Mesenchymal stem cell (in vitro differentiated cells and primary cell): ENCODE measurements around the gene HOXA13.

ENCODE experiments used
- DNase-seq: peaks from one replicate; pipeline ENCODE4 v3.0.0-alpha.2; 2013
- H2AFZ ChIP-seq: one replicate; pipeline ENCODE4 v1.6.1; 2013; ENCODE audit warnings: low read depth, mild to moderate bottlenecking, control low read depth, inconsistent platforms, low read length, moderate library complexity
- H2AK5ac ChIP-seq: 2 replicates; pipeline ENCODE4 v1.6.1; 2013; ENCODE audit warnings: low read length, moderate library complexity, mild to moderate bottlenecking, inconsistent platforms; ENCODE audit not compliant: severe bottlenecking
- H2BK120ac ChIP-seq: one replicate; pipeline ENCODE4 v1.6.1; 2013; ENCODE audit warnings: low read depth, mild to moderate bottlenecking, inconsistent platforms, low read length, moderate library complexity
- H2BK12ac ChIP-seq, 2 experiments: one replicate each; pipeline ENCODE4 v1.6.1; 2013; ENCODE audit warnings: inconsistent platforms in 2 of 2, low read length in 2 of 2, mild to moderate bottlenecking in 2 of 2, moderate library complexity in 2 of 2, control low read depth in 1 of 2
- H2BK15ac ChIP-seq: one replicate; pipeline ENCODE4 v1.6.1; 2013; ENCODE audit warnings: mild to moderate bottlenecking, low read depth, inconsistent platforms; ENCODE audit not compliant: poor library complexity, severe bottlenecking
- H2BK5ac ChIP-seq: 2 replicates; pipeline ENCODE4 v1.6.1; 2013; ENCODE audit warnings: low read depth, mild to moderate bottlenecking, low read length, control low read depth, inconsistent platforms; ENCODE audit not compliant: poor library complexity, severe bottlenecking
- H3K14ac ChIP-seq, 2 experiments: one replicate each; pipeline ENCODE4 v1.6.1; 2013; ENCODE audit warnings: inconsistent platforms in 2 of 2, low read length in 2 of 2, control low read depth in 1 of 2, mild to moderate bottlenecking in 1 of 2, moderate library complexity in 1 of 2
- H3K18ac ChIP-seq, 2 experiments: one replicate each; pipeline ENCODE4 v1.6.1; 2013; ENCODE audit warnings: inconsistent platforms in 2 of 2, low read length in 2 of 2, control low read depth in 1 of 2, low read depth in 1 of 2, mild to moderate bottlenecking in 1 of 2
- H3K23ac ChIP-seq, 2 experiments: one replicate each; pipeline ENCODE4 v1.6.1; 2013; ENCODE audit warnings: inconsistent platforms in 2 of 2, low read length in 2 of 2, mild to moderate bottlenecking in 2 of 2, moderate library complexity in 2 of 2, control low read depth in 1 of 2
- H3K27ac ChIP-seq: 2 replicates; pipeline ENCODE4 v1.5.1; 2013; ENCODE audit warnings: mild to moderate bottlenecking, moderate library complexity, low read length, control low read depth, inconsistent platforms; ENCODE audit not compliant: poor library complexity, severe bottlenecking
- H3K27me3 ChIP-seq, 2 experiments: 2 replicates each; pipeline versions ENCODE4 v1.6.1 to v1.7.0; 2013; ENCODE audit warnings: low read length in 2 of 2, mild to moderate bottlenecking in 2 of 2, moderate library complexity in 2 of 2, control low read depth in 1 of 2, inconsistent platforms in 1 of 2; ENCODE audit not compliant: control insufficient read depth in 1 of 2, insufficient read depth in 1 of 2
- H3K36me3 ChIP-seq, 2 experiments: 2 replicates each; pipeline versions ENCODE4 v1.6.1 to v1.7.0; 2013; ENCODE audit warnings: low read length in 2 of 2, control low read depth in 1 of 2, inconsistent platforms in 1 of 2, low read depth in 1 of 2, mild to moderate bottlenecking in 1 of 2; ENCODE audit not compliant: insufficient read depth in 2 of 2, control insufficient read depth in 1 of 2
- H3K4ac ChIP-seq, 2 experiments: one replicate each; pipeline ENCODE4 v1.6.1; 2013; ENCODE audit warnings: inconsistent platforms in 2 of 2, low read length in 2 of 2, mild to moderate bottlenecking in 2 of 2, moderate library complexity in 2 of 2, control low read depth in 1 of 2, low read depth in 1 of 2
- H3K4me1 ChIP-seq: 2 replicates; pipeline ENCODE4 v1.6.1; 2013; ENCODE audit warnings: low read depth, low read length, control low read depth; ENCODE audit not compliant: control insufficient read depth, insufficient read depth
- H3K4me2 ChIP-seq: 2 replicates; pipeline ENCODE4 v1.6.1; 2013; ENCODE audit warnings: low read length, mild to moderate bottlenecking, inconsistent platforms; ENCODE audit not compliant: poor library complexity, severe bottlenecking
- H3K4me3 ChIP-seq, 2 experiments: 2 replicates each; pipeline versions ENCODE4 v1.5.1 to v1.7.0; 2013; ENCODE audit warnings: low read length in 2 of 2, mild to moderate bottlenecking in 2 of 2, control low read depth in 1 of 2, low read depth in 1 of 2; ENCODE audit not compliant: insufficient read depth in 1 of 2
- H3K79me1 ChIP-seq: replicated peaks from 2 replicates; pipeline ENCODE4 v1.6.1; 2013; ENCODE audit warnings: mild to moderate bottlenecking, control low read depth, low read length, inconsistent platforms; ENCODE audit not compliant: poor library complexity, severe bottlenecking
- H3K9ac ChIP-seq: 2 replicates; pipeline ENCODE4 v1.7.0; 2013; ENCODE audit warnings: mild to moderate bottlenecking, low read length, moderate library complexity
- H3K9me3 ChIP-seq: 2 replicates; pipeline ENCODE4 v1.7.0; 2013; ENCODE audit warnings: mild to moderate bottlenecking, low read length; ENCODE audit not compliant: control insufficient read depth
- H4K8ac ChIP-seq: one replicate; pipeline ENCODE4 v1.6.1; 2013; ENCODE audit warnings: inconsistent platforms, mild to moderate bottlenecking, low read length, moderate library complexity
- H4K91ac ChIP-seq: one replicate; pipeline ENCODE4 v1.6.1; 2013; ENCODE audit warnings: mild to moderate bottlenecking, low read length, inconsistent platforms
- WGBS: methylation state at CpG from one replicate; pipeline ENCODE4 v1.1.7; 2013; ENCODE audit warnings: mixed read lengths; 5-methylcytosine and 5-hydroxymethylcytosine counted together

HOXA13 gene

GRCh38 chr7:27242555-27243339 is 42.9 kb upstream of the HOXA13 start, which contains the start of gene EVX1:
TSS of gene EVX1 (plus strand) at chr7:27242802. CDS start at chr7:27243031, 229 bp downstream.
- Histone ChIP-seq H4K91ac (no peak within 1 kb of the TSS), H2AK5ac (no peak within 1 kb of the TSS), H2AFZ (no peak within 1 kb of the TSS), H2BK15ac (no peak within 1 kb of the TSS), H2BK12ac (no peak within 1 kb of the TSS), H2BK5ac (no peak within 1 kb of the TSS), H3K4ac (no peak within 1 kb of the TSS), H3K36me3 (no peaks in the 10 kb centered on the region), H2BK120ac (no peak within 1 kb of the TSS), H3K18ac (no peak within 1 kb of the TSS), H3K9ac (no peak within 1 kb of the TSS), H3K4me3 (peak within 1 kb of the TSS in 1 of 2 experiments; percentile 72), H4K8ac (no peak within 1 kb of the TSS), H3K27me3 (peaks cover 89 to 95% of the 10 kb centered on the region in 2 experiments), H3K27ac (no peak within 1 kb of the TSS), H3K4me2 (peak within 1 kb of the TSS; percentile 66), H3K14ac (no peak within 1 kb of the TSS), H3K79me1 (no peaks in the 10 kb centered on the region), H3K23ac (peak within 1 kb of the TSS in 1 of 2 experiments; percentile 46), H3K4me1 (peaks cover 28% of the 10 kb centered on the region), H3K9me3 (no peaks in the 10 kb centered on the region)
- WGBS = under 1% methylated on average over 40 of the region's 62 CpGs
- peak; percentile 17 for DNase-seq

GRCh38 chr7:27242154-27242553 is 42.3 kb upstream of the HOXA13 start:
- no peak overlapping the region for H4K8ac ChIP-seq
- no peak overlapping the region for H3K14ac ChIP-seq
- no peak overlapping the region for H3K9ac ChIP-seq
- H3K27ac ChIP-seq = no peak overlapping the region
- no peaks in the 10 kb centered on the region for H3K36me3 ChIP-seq
- H3K4me2 ChIP-seq = peak overlapping the region; percentile 66
- H2BK12ac ChIP-seq = no peak overlapping the region
- H3K9me3 ChIP-seq = no peaks in the 10 kb centered on the region
- H2BK120ac ChIP-seq = no peak overlapping the region
- H3K27me3 ChIP-seq = peaks cover 84 to 95% of the 10 kb centered on the region in 2 experiments
- H3K4me1 ChIP-seq = peaks cover 28% of the 10 kb centered on the region
- H3K79me1 ChIP-seq = no peaks in the 10 kb centered on the region
- H3K18ac ChIP-seq = no peak overlapping the region
- H3K4me3 ChIP-seq = peak overlapping the region in 1 of 2 experiments; percentile 72
- H4K91ac ChIP-seq = no peak overlapping the region
- no peak overlapping the region for H3K4ac ChIP-seq
- WGBS = under 1% methylated on average over 14 of the region's 14 CpGs
- no peak overlapping the region for H2BK5ac ChIP-seq
- no peak overlapping the region for H3K23ac ChIP-seq
- no peak overlapping the region for H2AFZ ChIP-seq
- H2BK15ac ChIP-seq = no peak overlapping the region
- H2AK5ac ChIP-seq = no peak overlapping the region
- no peak for DNase-seq

- Histone ChIP-seq H2BK5ac (no peak overlapping the region), H2AK5ac (peak overlapping the region; percentile 43), H3K4me2 (peak overlapping the region; percentile 8), H3K27me3 (peaks cover 84 to 95% of the 10 kb centered on the region in 2 experiments), H3K14ac (no peak overlapping the region), H3K79me1 (no peaks in the 10 kb centered on the region), H3K27ac (no peak overlapping the region), H3K4me1 (peaks cover 28% of the 10 kb centered on the region), H3K18ac (no peak overlapping the region), H3K4me3 (no peak overlapping the region), H2BK120ac (no peak overlapping the region), H2BK15ac (no peak overlapping the region), H3K9ac (no peak overlapping the region), H4K91ac (no peak overlapping the region), H3K23ac (no peak overlapping the region), H4K8ac (no peak overlapping the region), H3K9me3 (no peaks in the 10 kb centered on the region), H3K36me3 (no peaks in the 10 kb centered on the region), H2BK12ac (no peak overlapping the region), H3K4ac (no peak overlapping the region), H2AFZ (no peak overlapping the region)
- 5% methylated on average over 8 of the region's 17 CpGs for WGBS
- DNase-seq = no peak
These were observed 41.5 kb upstream of the HOXA13 start for GRCh38 chr7:27241189-27242056.
